Measurements from ENCODE around the gene CYP27C1.

- TF ChIP-seq CTCF (conservative IDR thresholded peaks at IDR 0.05 in 1 of 2, IDR thresholded peaks at IDR 0.05 in 1 of 2; ENCODE audit: low read depth in 1 of 2, low read length in 2 of 2) (no peak), EZH2 (IDR thresholded peaks at IDR 0.05; ENCODE audit: low read length, missing control alignments) (no peak)
Observed at GRCh38 chr2:127182626-127183458, 37.3 kb downstream of the CYP27C1 start.
